DOHH2 (cell line): ENCODE results near the gene SYT6.

Experiments used
- H3F3A ChIP-seq: fragments of 200-600 bp; sonication (generic), shearing (Covaris generic); 2 replicates; pipeline ENCODE4 v1.6.0; 2016; ENCODE audit warnings: antibody characterized with exemption, mild to moderate bottlenecking; ENCODE audit not compliant: control insufficient read depth, insufficient read depth
- H3K27ac ChIP-seq: fragments of 200-600 bp; sonication (generic); 2 replicates; pipeline ENCODE4 v1.5.1; 2014; ENCODE audit warnings: low read depth, mild to moderate bottlenecking, low read length, moderate library complexity
- H3K27me3 ChIP-seq: fragments of 200-600 bp; sonication (generic); 2 replicates; pipeline ENCODE4 v1.6.1; 2014; ENCODE audit warnings: mild to moderate bottlenecking, low read length, mixed read lengths; ENCODE audit not compliant: control insufficient read depth
- H3K36me3 ChIP-seq: fragments of 200-600 bp; sonication (generic); 2 replicates; pipeline ENCODE4 v1.6.1; 2014; ENCODE audit warnings: mild to moderate bottlenecking, low read length, moderate library complexity, mixed read lengths; ENCODE audit not compliant: control insufficient read depth
- H3K4me1 ChIP-seq: fragments of 200-600 bp; sonication (generic); 2 replicates; pipeline ENCODE4 v1.6.1; 2014; ENCODE audit warnings: mild to moderate bottlenecking, low read length, mixed read lengths; ENCODE audit not compliant: control insufficient read depth
- H3K4me2 ChIP-seq: fragments of 200-600 bp; sonication (generic); 2 replicates; pipeline ENCODE4 v1.6.0; 2014; ENCODE audit warnings: mild to moderate bottlenecking, low read length, moderate library complexity
- H3K4me3 ChIP-seq: fragments of 200-600 bp; sonication (generic); 2 replicates; pipeline ENCODE4 v1.5.1; 2014; ENCODE audit warnings: mild to moderate bottlenecking, low read length, mixed read lengths
- H3K79me2 ChIP-seq: fragments of 200-600 bp; sonication (generic); 2 replicates; pipeline ENCODE4 v1.6.1; 2014; ENCODE audit warnings: mild to moderate bottlenecking, low read length, mixed read lengths; ENCODE audit not compliant: control insufficient read depth
- H3K9me2 ChIP-seq: fragments of 200-600 bp; sonication (generic); replicated peaks from 2 replicates; pipeline ENCODE4 v1.6.1; 2014; ENCODE audit warnings: mild to moderate bottlenecking, low read length, mixed read lengths; ENCODE audit not compliant: control insufficient read depth
- H3K9me3 ChIP-seq: fragments of 200-600 bp; sonication (generic); 2 replicates; pipeline ENCODE4 v1.6.1; 2014; ENCODE audit warnings: antibody characterized with exemption, low read length, mixed read lengths; ENCODE audit not compliant: control insufficient read depth, insufficient read depth
- H4K20me1 ChIP-seq: fragments of 200-600 bp; sonication (generic); 2 replicates; pipeline ENCODE4 v1.6.0; 2014; ENCODE audit warnings: low read depth, mild to moderate bottlenecking, antibody characterized with exemption, low read length, moderate library complexity; ENCODE audit not compliant: control insufficient read depth, insufficient read depth
- EZH2phosphoT487 ChIP-seq: fragments of 200-600 bp; sonication (generic); IDR thresholded peaks from 2 replicates; pipeline ENCODE4 v1.6.1; 2017; ENCODE audit warnings: borderline replicate concordance, mild to moderate bottlenecking, antibody characterized with exemption, low read length, moderate library complexity, mixed read lengths
- TF ChIP-seq, protein P1 (sequence below): fragments of 200-600 bp; sonication (generic); IDR thresholded peaks from one replicate; pipeline ENCODE4 v1.5.1; 2014; ENCODE audit warnings: antibody characterized with exemption, mild to moderate bottlenecking, low read depth, low read length; ENCODE audit not compliant: poor library complexity, severe bottlenecking

Gene SYT6

DNA sequence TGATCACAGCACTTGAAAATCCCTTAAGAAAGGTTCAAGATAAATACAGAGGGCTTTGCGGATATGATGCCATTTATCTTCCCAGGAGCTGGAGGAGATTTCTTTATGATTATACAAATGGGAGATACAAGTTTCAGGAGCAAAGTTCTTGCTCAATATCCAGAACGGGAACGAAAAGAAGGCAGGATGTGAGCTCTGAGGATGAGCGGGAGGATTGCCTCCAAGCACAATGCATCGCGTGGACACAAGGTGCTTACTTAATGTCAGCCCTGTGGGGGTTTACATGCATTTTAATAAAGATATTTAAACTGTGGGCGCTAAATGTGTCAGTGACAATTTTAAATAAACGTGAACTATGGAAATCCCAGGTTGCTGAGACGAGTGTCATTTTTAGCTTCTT, 59.0 kb downstream of the SYT6 start:
- H3K79me2 ChIP-seq: no peaks in the 10 kb centered on the region
- H3K4me1 ChIP-seq: no peaks in the 10 kb centered on the region
- no peaks in the 10 kb centered on the region; the same call in 1 of the 2 replicates for H3K27me3 ChIP-seq
- no peaks in the 10 kb centered on the region for H4K20me1 ChIP-seq
- H3K36me3 ChIP-seq: no peaks in the 10 kb centered on the region
- no peak overlapping the region for H3K27ac ChIP-seq
- H3K9me2 ChIP-seq: no peaks in the 10 kb centered on the region
- no peak overlapping the region for H3K4me3 ChIP-seq
- TF ChIP-seq EZH2phosphoT487: no peak
- TF ChIP-seq, protein P1, sequence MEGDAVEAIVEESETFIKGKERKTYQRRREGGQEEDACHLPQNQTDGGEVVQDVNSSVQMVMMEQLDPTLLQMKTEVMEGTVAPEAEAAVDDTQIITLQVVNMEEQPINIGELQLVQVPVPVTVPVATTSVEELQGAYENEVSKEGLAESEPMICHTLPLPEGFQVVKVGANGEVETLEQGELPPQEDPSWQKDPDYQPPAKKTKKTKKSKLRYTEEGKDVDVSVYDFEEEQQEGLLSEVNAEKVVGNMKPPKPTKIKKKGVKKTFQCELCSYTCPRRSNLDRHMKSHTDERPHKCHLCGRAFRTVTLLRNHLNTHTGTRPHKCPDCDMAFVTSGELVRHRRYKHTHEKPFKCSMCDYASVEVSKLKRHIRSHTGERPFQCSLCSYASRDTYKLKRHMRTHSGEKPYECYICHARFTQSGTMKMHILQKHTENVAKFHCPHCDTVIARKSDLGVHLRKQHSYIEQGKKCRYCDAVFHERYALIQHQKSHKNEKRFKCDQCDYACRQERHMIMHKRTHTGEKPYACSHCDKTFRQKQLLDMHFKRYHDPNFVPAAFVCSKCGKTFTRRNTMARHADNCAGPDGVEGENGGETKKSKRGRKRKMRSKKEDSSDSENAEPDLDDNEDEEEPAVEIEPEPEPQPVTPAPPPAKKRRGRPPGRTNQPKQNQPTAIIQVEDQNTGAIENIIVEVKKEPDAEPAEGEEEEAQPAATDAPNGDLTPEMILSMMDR: no peak
- H3K9me3 ChIP-seq: no peaks in the 10 kb centered on the region
- H3K4me2 ChIP-seq: no peak overlapping the region
- H3F3A ChIP-seq: no peaks in the 10 kb centered on the region

DNA sequence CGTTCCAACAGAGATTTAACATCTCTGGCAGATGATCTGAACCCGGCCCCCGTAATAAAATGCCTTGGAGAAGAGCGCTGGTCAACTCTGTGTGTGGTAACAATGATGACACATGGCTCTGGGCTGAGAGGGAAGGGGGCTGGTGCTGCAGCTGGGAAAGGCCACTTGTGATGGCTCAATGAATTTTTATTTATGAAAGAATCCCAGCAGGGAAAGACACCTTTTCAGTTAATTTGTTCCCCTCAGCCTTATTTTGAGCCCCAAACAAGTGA, 59.4 kb downstream of the SYT6 start:
- Histone ChIP-seq H4K20me1 (no peaks in the 10 kb centered on the region), H3K4me3 (no peak overlapping the region), H3K79me2 (no peaks in the 10 kb centered on the region), H3K4me2 (no peak overlapping the region), H3K27ac (no peak overlapping the region), H3K36me3 (no peaks in the 10 kb centered on the region), H3K9me2 (no peaks in the 10 kb centered on the region), H3K4me1 (no peaks in the 10 kb centered on the region), H3K27me3 (no peaks in the 10 kb centered on the region; the same call in 1 of the 2 replicates), H3F3A (no peaks in the 10 kb centered on the region), H3K9me3 (no peaks in the 10 kb centered on the region)
- TF ChIP-seq EZH2phosphoT487: no peak

DNA sequence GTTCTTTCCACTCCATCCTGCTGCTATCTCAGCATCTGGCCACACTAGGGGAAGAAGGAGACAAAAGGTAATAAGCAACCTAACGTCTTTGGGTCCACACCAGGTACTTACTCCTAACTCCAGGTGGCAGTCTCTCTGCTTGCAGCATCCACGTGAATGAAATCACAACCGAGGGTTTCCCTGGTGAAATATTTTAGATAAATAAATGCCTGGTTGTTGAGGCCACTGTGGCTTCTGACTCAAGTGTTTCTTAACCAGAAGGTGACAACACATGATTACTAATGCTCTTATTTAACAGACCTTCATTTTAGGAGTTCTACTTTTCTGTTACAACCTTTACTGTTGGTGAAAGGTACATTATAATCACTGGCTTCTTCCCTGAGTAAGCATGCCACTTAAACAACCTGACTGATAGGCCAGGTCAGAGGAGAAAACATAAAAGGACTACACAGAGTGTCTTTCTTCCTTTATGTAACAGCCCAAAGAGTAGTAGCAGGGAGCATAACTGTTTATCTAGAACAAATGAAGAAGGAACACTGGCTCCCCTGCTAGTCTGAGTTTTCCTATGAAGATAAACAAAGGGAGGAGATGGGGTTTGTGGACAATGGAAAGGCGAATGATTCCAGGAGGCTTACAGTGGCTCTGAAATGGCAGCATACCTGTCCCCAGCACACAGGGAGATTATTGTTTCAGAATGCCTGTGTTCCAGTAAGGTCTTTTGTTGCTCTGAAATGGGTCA, 59.9 kb downstream of the SYT6 start:
- no peaks in the 10 kb centered on the region for H3K79me2 ChIP-seq
- H3K4me2 ChIP-seq: no peak overlapping the region
- TF ChIP-seq, protein P1: no peak
- no peak for TF ChIP-seq EZH2phosphoT487
- no peaks in the 10 kb centered on the region for H4K20me1 ChIP-seq
- no peaks in the 10 kb centered on the region for H3K4me1 ChIP-seq
- H3K9me2 ChIP-seq: no peaks in the 10 kb centered on the region
- no peaks in the 10 kb centered on the region for H3K36me3 ChIP-seq
- no peaks in the 10 kb centered on the region for H3K9me3 ChIP-seq
- H3K27ac ChIP-seq: no peak overlapping the region
- H3K4me3 ChIP-seq: no peak overlapping the region
- no peaks in the 10 kb centered on the region for H3F3A ChIP-seq
- no peaks in the 10 kb centered on the region; the same call in 1 of the 2 replicates for H3K27me3 ChIP-seq

DNA sequence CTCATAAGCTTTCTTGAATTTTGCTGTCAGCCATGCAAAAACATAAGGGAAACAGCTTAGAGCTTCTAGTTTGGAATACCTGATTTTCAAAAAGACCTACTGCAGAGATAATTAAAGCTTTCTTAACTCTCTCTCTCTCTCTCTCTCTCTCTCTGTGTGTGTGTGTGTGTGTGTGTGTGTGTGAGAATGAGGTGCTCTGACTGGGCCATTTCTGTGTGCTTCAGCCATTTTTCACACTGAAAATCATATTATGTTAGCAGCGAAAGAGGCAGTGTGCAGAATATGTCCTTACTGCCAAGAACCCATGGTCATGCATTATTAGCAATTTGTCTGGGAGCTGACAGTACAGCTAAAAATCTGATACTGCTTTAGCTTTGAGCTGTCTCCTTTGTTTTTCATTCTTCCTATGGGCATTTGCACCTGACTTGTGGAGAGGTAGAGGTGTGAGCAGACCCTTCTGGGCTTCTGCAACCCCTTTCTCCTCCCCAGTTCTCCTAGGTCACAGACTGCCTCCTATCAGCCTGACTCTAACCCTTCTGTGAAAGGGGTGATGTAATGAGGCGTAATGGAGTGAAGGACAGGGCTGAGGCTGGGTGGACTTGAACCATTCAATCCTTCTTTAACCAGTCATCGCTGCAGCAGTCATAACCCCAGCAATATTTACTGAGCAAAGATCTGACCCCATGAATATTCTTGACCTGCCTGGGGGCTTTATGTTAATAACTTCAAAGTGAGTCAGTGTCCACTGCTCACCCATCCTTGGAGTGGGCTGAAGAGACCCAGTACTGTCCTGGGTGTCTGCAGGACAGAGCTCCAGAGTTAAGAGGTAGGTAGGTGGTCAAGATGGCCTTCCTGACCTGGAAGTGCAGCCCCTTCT, 61.2 kb downstream of the SYT6 start:
- TF ChIP-seq, protein P1: no peak
- no peak for TF ChIP-seq EZH2phosphoT487

More for the DNA sequence above, 61.2 kb downstream of the SYT6 start:
- Histone ChIP-seq H3F3A (no peaks in the 10 kb centered on the region), H3K9me3 (no peaks in the 10 kb centered on the region), H3K27me3 (no peaks in the 10 kb centered on the region; the same call in 1 of the 2 replicates), H3K4me1 (no peaks in the 10 kb centered on the region), H3K27ac (no peak overlapping the region), H3K36me3 (no peaks in the 10 kb centered on the region), H4K20me1 (no peaks in the 10 kb centered on the region), H3K79me2 (no peaks in the 10 kb centered on the region), H3K9me2 (no peaks in the 10 kb centered on the region), H3K4me2 (no peak overlapping the region), H3K4me3 (no peak overlapping the region)
